PC-3 (cell line): ENCODE measurements around the gene CSPG4. TPM values are rescaled to one million over a fixed set of nuclear protein-coding genes. Genes with fewer than 3 reads are reported as not detected.
"Not testable (repeated sequence)": the region's sequence is repeated elsewhere in the genome, so short reads cannot be mapped to it uniquely, and the experiment has no call there.

ENCODE experiments used
- ATAC-seq: fragments of 200-7000 bp; cut with Tn5 transposase; 2 replicates; pipeline ENCODE4 v1.9.1; 2020; ENCODE audit warnings: mild to moderate bottlenecking, moderate library complexity
- BruUV-seq: library from RNA; stranded (reverse); fragments of 400-500 nt; replicated peaks from 2 replicates; lab custom pipeline; 2021; lab: Mats Ljungman, UMichigan
- CTCF ChIA-PET: fragments of 300-600 bp; sonication (Branson Sonifier 250); formaldehyde crosslinking; loops from one replicate; lab custom pipeline; 2022; ENCODE audit warnings: antibody characterized with exemption; lab: Charles Lee
- POLR2A ChIA-PET: fragments of 300-600 bp; sonication (Branson Sonifier 250); formaldehyde crosslinking; loops from one replicate; lab custom pipeline; 2022; ENCODE audit warnings: antibody characterized with exemption; ENCODE audit not compliant: unreplicated experiment; lab: Charles Lee
- DNase-seq: peaks from one replicate; pipeline ENCODE4 v3.0.0-alpha.2; 2015
- H2AFZ ChIP-seq: fragments of 300-600 bp; sonication (generic); 2 replicates; pipeline ENCODE4 v1.6.0; 2016; ENCODE audit warnings: antibody characterized with exemption, low read length
- H3F3A ChIP-seq: fragments of 300-600 bp; sonication (generic); one replicate; pipeline ENCODE4 v1.6.0; 2017; ENCODE audit warnings: antibody characterized with exemption, low read length, control low read depth, mild to moderate bottlenecking; ENCODE audit not compliant: unreplicated experiment
- H3K27ac ChIP-seq: fragments of 300-600 bp; sonication (generic); 2 replicates; pipeline ENCODE4 v1.5.1; 2016; ENCODE audit warnings: mild to moderate bottlenecking, low read length
- H3K27me3 ChIP-seq: fragments of 300-600 bp; sonication (generic); 2 replicates; pipeline ENCODE4 v1.6.1; 2016; ENCODE audit warnings: low read length, mixed read lengths
- H3K36me3 ChIP-seq: fragments of 300-600 bp; sonication (generic); 2 replicates; pipeline ENCODE4 v1.6.1; 2016; ENCODE audit warnings: low read depth, mixed run types, low read length, mixed read lengths
- H3K4me1 ChIP-seq: fragments of 300-600 bp; sonication (generic); 2 replicates; pipeline ENCODE4 v1.5.1; 2016; ENCODE audit warnings: low read length; ENCODE audit not compliant: insufficient read depth
- H3K4me2 ChIP-seq: fragments of 300-600 bp; sonication (generic); 2 replicates; pipeline ENCODE4 v1.6.0; 2016; ENCODE audit warnings: low read length
- H3K4me3 ChIP-seq: fragments of 300-600 bp; sonication (generic); 2 replicates; pipeline ENCODE4 v1.5.1; 2016; ENCODE audit warnings: mild to moderate bottlenecking, low read length, mixed read lengths
- H3K79me2 ChIP-seq: fragments of 300-600 bp; sonication (generic); 2 replicates; pipeline ENCODE4 v1.6.1; 2017; ENCODE audit warnings: low read length, mixed read lengths
- H3K9ac ChIP-seq: fragments of 300-600 bp; sonication (generic); 2 replicates; pipeline ENCODE4 v1.6.0; 2016; ENCODE audit warnings: mild to moderate bottlenecking, low read length
- H3K9me2 ChIP-seq: fragments of 300-600 bp; sonication (generic); replicated peaks from 2 replicates; pipeline ENCODE4 v1.6.1; 2016; ENCODE audit warnings: mixed run types, low read length, mixed read lengths
- H3K9me3 ChIP-seq: fragments of 300-600 bp; sonication (generic); 2 replicates; pipeline ENCODE4 v1.6.1; 2016; ENCODE audit warnings: low read length, mixed read lengths
- H4K20me1 ChIP-seq: fragments of 300-600 bp; sonication (generic); 2 replicates; pipeline ENCODE4 v1.6.1; 2016; ENCODE audit warnings: low read length, mixed read lengths
- EZH2 ChIP-seq: fragments of 300-600 bp; sonication (generic); IDR thresholded peaks from one replicate; pipeline ENCODE4 v1.6.1; 2017; ENCODE audit warnings: antibody characterized with exemption, mild to moderate bottlenecking, low read length; ENCODE audit not compliant: unreplicated experiment
- EZH2phosphoT487 ChIP-seq: fragments of 300-600 bp; sonication (generic); IDR thresholded peaks from 2 replicates; pipeline ENCODE4 v1.6.1; 2018; ENCODE audit warnings: mild to moderate bottlenecking, antibody characterized with exemption, low read length, borderline replicate concordance
- intact Hi-C: fragments of 100-400 bp; cut with micrococcal nuclease; formaldehyde crosslinking; loops from 2 replicates; pipeline ENCODE4 v1.9.0; 2023
- total RNA-seq: library from RNA; depleted of rRNA; stranded (reverse); fragments of >200 nt; gene quantifications from 2 replicates; pipeline ENCODE4 v1.2.3, GENCODE V29; 2014
- TF ChIP-seq, protein P1 (sequence below): fragments of 300-600 bp; sonication (generic); conservative IDR thresholded peaks from 2 replicates; pipeline ENCODE4 v1.5.1; 2017; ENCODE audit warnings: antibody characterized with exemption, low read depth, mild to moderate bottlenecking, low read length

CSPG4 gene
- total RNA-seq, 1 experiment from 2014 or later = 2.0 TPM

DNA sequence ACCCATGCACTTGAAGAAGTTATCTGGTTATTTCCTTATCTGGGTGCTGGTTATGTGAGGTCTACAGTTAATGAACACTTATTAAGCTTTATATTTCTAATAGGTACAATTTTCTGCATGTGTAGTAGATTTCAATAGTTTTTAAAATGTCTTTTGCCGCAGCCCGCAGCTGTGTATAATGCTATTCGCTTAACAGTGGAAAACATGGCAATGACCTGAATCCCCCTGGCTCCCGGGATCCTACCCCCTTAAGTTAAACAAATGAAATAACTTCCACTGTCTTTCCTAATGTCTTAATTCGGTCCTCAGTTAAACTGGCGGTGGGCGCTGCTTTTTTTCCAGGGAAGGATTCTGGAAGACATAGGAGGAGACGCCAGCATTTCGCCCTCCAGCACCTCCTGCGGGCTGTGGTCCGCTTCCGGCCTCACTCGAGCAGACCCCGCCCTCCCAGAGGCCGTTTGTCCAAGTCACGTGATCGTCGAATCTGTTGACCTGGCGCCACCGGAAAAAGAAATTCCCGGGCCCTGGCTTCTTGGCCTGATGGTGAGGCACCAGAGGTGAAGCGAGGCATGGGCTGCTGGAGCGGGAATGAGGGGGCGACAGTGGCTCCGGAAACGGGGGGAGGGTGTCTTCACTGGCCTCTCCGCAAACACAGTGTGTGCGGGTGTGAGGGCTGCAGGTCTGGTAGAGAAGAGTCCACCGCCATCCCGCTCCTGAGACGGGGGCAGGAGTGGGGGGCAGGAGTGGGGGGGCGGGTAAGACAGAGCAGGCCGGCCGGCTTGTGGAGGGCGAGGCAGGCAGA is 45.6 kb upstream of the CSPG4 start:
- Histone ChIP-seq H3K79me2 (no peaks in the 10 kb centered on the region), H3K4me1 (no peaks in the 10 kb centered on the region; the same call in 1 of the 2 replicates), H3K27me3 (no peaks in the 10 kb centered on the region), H4K20me1 (no peaks in the 10 kb centered on the region), H3K4me3 (peak overlapping the region; percentile 60), H3K4me2 (peak overlapping the region; percentile 76), H3K9ac (peak overlapping the region; percentile 29; the same call in 1 of the 2 replicates), H3K9me3 (no peaks in the 10 kb centered on the region), H3K9me2 (no peaks in the 10 kb centered on the region), H3F3A (no peaks in the 10 kb centered on the region), H3K27ac (no peak overlapping the region), H2AFZ (peak overlapping the region; percentile 89), H3K36me3 (no peaks in the 10 kb centered on the region)
- intact Hi-C loops = no loop called here
- TF ChIP-seq EZH2 (no peak), EZH2phosphoT487 (no peak)
- TF ChIP-seq, protein P1, sequence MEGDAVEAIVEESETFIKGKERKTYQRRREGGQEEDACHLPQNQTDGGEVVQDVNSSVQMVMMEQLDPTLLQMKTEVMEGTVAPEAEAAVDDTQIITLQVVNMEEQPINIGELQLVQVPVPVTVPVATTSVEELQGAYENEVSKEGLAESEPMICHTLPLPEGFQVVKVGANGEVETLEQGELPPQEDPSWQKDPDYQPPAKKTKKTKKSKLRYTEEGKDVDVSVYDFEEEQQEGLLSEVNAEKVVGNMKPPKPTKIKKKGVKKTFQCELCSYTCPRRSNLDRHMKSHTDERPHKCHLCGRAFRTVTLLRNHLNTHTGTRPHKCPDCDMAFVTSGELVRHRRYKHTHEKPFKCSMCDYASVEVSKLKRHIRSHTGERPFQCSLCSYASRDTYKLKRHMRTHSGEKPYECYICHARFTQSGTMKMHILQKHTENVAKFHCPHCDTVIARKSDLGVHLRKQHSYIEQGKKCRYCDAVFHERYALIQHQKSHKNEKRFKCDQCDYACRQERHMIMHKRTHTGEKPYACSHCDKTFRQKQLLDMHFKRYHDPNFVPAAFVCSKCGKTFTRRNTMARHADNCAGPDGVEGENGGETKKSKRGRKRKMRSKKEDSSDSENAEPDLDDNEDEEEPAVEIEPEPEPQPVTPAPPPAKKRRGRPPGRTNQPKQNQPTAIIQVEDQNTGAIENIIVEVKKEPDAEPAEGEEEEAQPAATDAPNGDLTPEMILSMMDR = 0 out of 2 replicates have a peak, but pooled peaks have one; percentile 14
- ChIA-PET CTCF (no interaction called here), POLR2A (no interaction called here)
- ATAC-seq (peak; percentile 58), DNase-seq (peak; percentile 64)
- no TSS peak for BruUV-seq

DNA sequence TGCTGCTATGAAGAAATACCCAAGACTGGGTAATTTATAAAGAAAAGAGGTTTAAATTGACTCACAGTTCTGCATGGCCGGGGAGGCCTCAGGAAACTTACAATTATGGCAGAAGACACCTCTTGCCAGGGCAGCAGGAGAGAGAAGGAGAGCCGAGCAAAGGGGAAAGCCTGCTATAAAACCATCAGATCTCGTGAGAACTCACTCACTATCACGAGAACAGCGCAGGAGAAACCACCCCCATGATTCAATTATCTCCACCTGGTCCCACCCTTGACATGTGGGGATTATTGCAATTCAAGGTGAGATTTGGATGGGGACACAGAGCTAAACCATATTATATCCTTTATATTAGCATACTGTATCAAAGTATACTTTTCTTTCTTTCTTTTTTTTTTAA is 42.2 kb upstream of the CSPG4 start:
- H3K4me2 ChIP-seq, intact Hi-C loops, H3K9ac ChIP-seq, DNase-seq, H3K9me3 ChIP-seq, H4K20me1 ChIP-seq, H3K9me2 ChIP-seq, H2AFZ ChIP-seq, ATAC-seq, H3K27me3 ChIP-seq, H3K36me3 ChIP-seq, H3K4me3 ChIP-seq, CTCF ChIA-PET, H3F3A ChIP-seq, POLR2A ChIA-PET, H3K4me1 ChIP-seq, H3K27ac ChIP-seq, H3K79me2 ChIP-seq, BruUV-seq: not testable (repeated sequence)

DNA sequence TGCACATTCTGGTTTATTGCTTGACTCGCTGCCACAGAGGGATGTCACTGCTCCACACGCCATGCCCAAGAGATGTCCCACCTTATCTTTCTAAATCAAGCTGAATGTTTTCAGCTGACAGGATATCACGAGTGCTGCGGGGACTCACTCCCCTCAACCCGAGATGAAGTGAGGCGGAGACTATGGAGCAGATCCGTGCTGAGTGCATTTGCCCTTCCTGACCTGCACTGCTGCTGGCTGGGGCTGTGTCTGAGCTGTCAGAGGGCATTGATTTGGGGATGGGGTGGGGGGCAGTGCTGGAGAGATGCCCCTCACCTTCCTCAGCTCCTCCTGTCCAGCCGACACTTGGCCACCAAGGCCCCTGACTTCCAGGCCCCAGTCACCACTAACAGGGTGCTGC is 40.5 kb upstream of the CSPG4 start:
- no peak overlapping the region for H3K27ac ChIP-seq

More for the DNA sequence above, 40.5 kb upstream of the CSPG4 start:
- H3K9me3 ChIP-seq = no peaks in the 10 kb centered on the region
- ChIA-PET CTCF (no interaction called here), POLR2A (no interaction called here)
- H3K9me2 ChIP-seq = no peaks in the 10 kb centered on the region
- H3K4me3 ChIP-seq = no peak overlapping the region
- H4K20me1 ChIP-seq = no peaks in the 10 kb centered on the region
- H3F3A ChIP-seq = no peaks in the 10 kb centered on the region
- H3K27me3 ChIP-seq = no peaks in the 10 kb centered on the region
- no peak for ATAC-seq
- DNase-seq = no peak
- TF ChIP-seq, protein P1 = no peak
- no peak for TF ChIP-seq EZH2phosphoT487
- H2AFZ ChIP-seq = no peak overlapping the region
- no peaks in the 10 kb centered on the region; the same call in 1 of the 2 replicates for H3K4me1 ChIP-seq
- H3K4me2 ChIP-seq = no peak overlapping the region
- no peaks in the 10 kb centered on the region for H3K79me2 ChIP-seq
- H3K9ac ChIP-seq = no peak overlapping the region
- H3K36me3 ChIP-seq = no peaks in the 10 kb centered on the region
- intact Hi-C loops = no loop called here
- no TSS peak for BruUV-seq
